Esophagus squamous epithelium (tissue), 5 donors: ENCODE measurements around the gene IL6R. TPM values are rescaled to one million over a fixed set of nuclear protein-coding genes. Genes with fewer than 3 reads are reported as not detected.
A peak's percentile ranks its signal among the peaks of the same experiment; 100 is the strongest.

Source experiments
- DNase-seq: peaks from one replicate; lab custom pipeline; 2025; lab: John Stamatoyannopoulos, UW
- H3K27ac ChIP-seq, 4 donors: fragments of 200-600 bp; sonication (generic); one replicate each; pipeline ENCODE4 v1.5.1; 2016 to 2019; ENCODE audit warnings: mild to moderate bottlenecking in 1 of 4
- H3K27me3 ChIP-seq, 4 donors: fragments of 200-600 bp; sonication (generic); 1 replicate in 3 of 4; 2 replicates in 1 of 4; pipeline versions ENCODE4 v1.5.1 to v1.6.0; 2017 to 2021; ENCODE audit warnings: antibody characterized with exemption in 1 of 4
- H3K36me3 ChIP-seq, 3 donors: fragments of 200-600 bp; sonication (generic); one replicate each; pipeline ENCODE4 v1.5.1; 2016 to 2019
- H3K4me1 ChIP-seq, 3 donors: fragments of 200-600 bp; sonication (generic); one replicate each; pipeline ENCODE4 v1.5.1; 2017 to 2019
- H3K4me3 ChIP-seq, 4 donors: fragments of 200-600 bp; sonication (generic); 1 replicate in 3 of 4; 2 replicates in 1 of 4; pipeline ENCODE4 v1.5.1; 2016 to 2019; ENCODE audit warnings: mild to moderate bottlenecking in 2 of 4, moderate library complexity in 1 of 4
- H3K9me3 ChIP-seq, 3 donors: fragments of 200-600 bp; sonication (generic); one replicate each; pipeline ENCODE4 v1.5.1; 2016 to 2019
- CTCF ChIP-seq, 6 experiments: fragments of 450-650 bp in 4 of 6; fragments of 200-600 bp in 2 of 6; sonication (generic) in 2 of 6; IDR thresholded peaks; one replicate each; pipeline ENCODE4 v1.5.1; 2016 to 2019; ENCODE audit warnings: antibody characterized with exemption in 6 of 6, mild to moderate bottlenecking in 4 of 6, moderate library complexity in 4 of 6
- POLR2A ChIP-seq, 4 donors: fragments of 450-650 bp; IDR thresholded peaks; one replicate each; pipeline ENCODE4 v1.6.1; 2017; ENCODE audit warnings: antibody characterized with exemption in 4 of 4, mild to moderate bottlenecking in 4 of 4, moderate library complexity in 3 of 4
- WGBS, 2 donors: methylation state at CpG; one replicate each; pipeline ENCODE4 v1.1.5; 2018; 5-methylcytosine and 5-hydroxymethylcytosine counted together
- intact Hi-C: fragments of 100-400 bp; cut with DNase I; formaldehyde crosslinking; loops from one replicate; pipeline ENCODE4 v1.15.0; 2022
- total RNA-seq, 4 donors: library from RNA; depleted of rRNA; stranded (reverse); fragments of >200 nt; gene quantifications; one replicate each; pipeline ENCODE4 v1.1.0, GENCODE V29; 2016
- donor health status: DM: yes; HTN: yes; CAD: no.

The IL6R gene
- total RNA-seq, 4 donors from 2014 or later: 6.4 to 47.7 (median 8.1) TPM

DNA sequence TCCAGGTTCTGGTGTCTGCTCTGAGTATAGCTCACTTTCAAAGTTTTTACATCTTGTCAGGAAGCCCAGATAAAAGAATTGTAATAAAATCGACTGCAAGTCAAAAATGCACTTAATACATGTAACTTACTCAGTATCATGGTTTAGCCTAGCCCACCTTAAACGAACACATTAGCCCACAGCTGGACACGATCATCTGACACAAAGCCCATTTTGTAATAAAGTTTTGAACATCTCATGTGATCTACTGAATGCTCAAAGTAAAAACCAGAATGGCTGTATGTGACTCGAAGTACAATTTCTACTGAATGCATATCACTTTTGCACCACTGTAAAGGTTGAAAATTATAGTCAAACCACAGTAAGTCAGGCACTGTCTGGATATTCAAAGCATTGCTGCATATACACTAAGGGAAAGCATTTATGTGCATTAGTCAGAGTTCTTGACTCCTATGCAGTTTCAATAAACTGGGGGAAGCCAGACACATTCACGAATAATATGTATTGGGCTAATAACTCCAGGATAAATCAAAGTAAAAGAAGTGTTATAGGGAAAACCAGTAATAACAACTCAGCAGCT lies 84.6 kb downstream of the IL6R start:
- Histone ChIP-seq H3K36me3 (peaks cover 0 to 6% (median 0%) of the 10 kb centered on the region in 3 donors), H3K9me3 (no peaks in the 10 kb centered on the region), H3K27ac (peak overlapping the region in 2 of 4 donors; percentile 17 to 38), H3K4me1 (peaks cover 0 to 63% (median 19%) of the 10 kb centered on the region in 3 donors), H3K27me3 (peaks cover 0 to 8% (median 0%) of the 10 kb centered on the region in 4 donors), H3K4me3 (no peak overlapping the region)
- TF ChIP-seq POLR2A (IDR thresholded peaks at IDR 0.05) (no peak), CTCF (IDR thresholded peaks at IDR 0.05) (no peak)
- 61 to 70% methylated on average over 5 of the region's 5 CpGs for WGBS, 2 donors
- intact Hi-C loops: loop anchor here (10.0 kb wide), 1 partner anchor 55 kb away; no protein-coding TSS in a partner anchor
- DNase-seq: no peak

- intact Hi-C loops: loop anchor here (10.0 kb wide), 1 partner anchor 54 kb away; no protein-coding TSS in a partner anchor
- WGBS, 2 donors: 52 to 62% methylated on average over 1 of the region's 1 CpG
- H3K4me3 ChIP-seq: no peak overlapping the region
These were observed 85.2 kb downstream of the IL6R start for GRCh38 chr1:154490317-154490716.

GRCh38 chr1:154492115-154492514 lies 87.0 kb downstream of the IL6R start:
- H3K27me3 ChIP-seq: peaks cover 0 to 8% (median 0%) of the 10 kb centered on the region in 4 donors
- H3K4me1 ChIP-seq: peaks cover 0 to 52% (median 0%) of the 10 kb centered on the region in 3 donors
- no peak for TF ChIP-seq POLR2A (IDR thresholded peaks at IDR 0.05)
- TF ChIP-seq CTCF (IDR thresholded peaks at IDR 0.05): no peak
- intact Hi-C loops: loop anchor here (10.0 kb wide), 1 partner anchor 53 kb away; no protein-coding TSS in a partner anchor
- DNase-seq: no peak
- H3K36me3 ChIP-seq: peaks cover 0 to 6% (median 0%) of the 10 kb centered on the region in 3 donors
- no peaks in the 10 kb centered on the region for H3K9me3 ChIP-seq
- 68 to 83% methylated on average over 2 to 4 of the region's 4 CpGs for WGBS, 2 donors
- H3K4me3 ChIP-seq: no peak overlapping the region
- H3K27ac ChIP-seq: peak overlapping the region in 3 of 4 donors; percentile 8 to 62 (median 59)

More at GRCh38 chr1:154490317-154490716, 85.2 kb downstream of the IL6R start:
- TF ChIP-seq POLR2A (IDR thresholded peaks at IDR 0.05) (no peak), CTCF (IDR thresholded peaks at IDR 0.05) (no peak)
- peaks cover 0 to 63% (median 15%) of the 10 kb centered on the region in 3 donors for H3K4me1 ChIP-seq
- no peak for DNase-seq
- no peaks in the 10 kb centered on the region for H3K9me3 ChIP-seq
- peak overlapping the region in 2 of 4 donors; percentile 29 to 38 for H3K27ac ChIP-seq
- H3K36me3 ChIP-seq: peaks cover 0 to 6% (median 0%) of the 10 kb centered on the region in 3 donors
- H3K27me3 ChIP-seq: peaks cover 0 to 8% (median 0%) of the 10 kb centered on the region in 4 donors

DNA sequence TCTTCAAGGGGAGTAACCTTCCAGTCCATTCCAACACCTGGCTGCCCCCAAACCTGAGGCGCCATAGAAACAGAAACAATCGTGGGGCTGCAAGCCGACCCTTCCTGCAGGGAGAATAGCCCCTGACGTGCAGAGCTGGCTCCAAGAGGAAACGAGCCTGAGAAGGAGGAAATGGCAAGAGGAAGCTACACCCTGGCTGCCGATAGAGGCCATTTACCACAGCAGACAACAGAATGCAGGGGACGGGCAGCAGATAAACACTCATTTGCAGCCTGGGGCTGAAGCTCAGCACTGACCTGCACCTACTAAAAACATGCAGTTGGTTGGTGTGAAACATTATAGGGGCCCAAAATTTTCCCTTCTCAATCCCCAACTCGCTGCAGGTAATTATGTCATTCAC lies 88.1 kb downstream of the IL6R start:
- WGBS, 2 donors: 33 to 40% methylated on average over 7 to 8 of the region's 8 CpGs
- peaks cover 0 to 6% (median 0%) of the 10 kb centered on the region in 3 donors for H3K36me3 ChIP-seq
- DNase-seq: no peak
- H3K27ac ChIP-seq: peak overlapping the region in 3 of 4 donors; percentile 32 to 62 (median 54)
- H3K27me3 ChIP-seq: peaks cover 0 to 12% (median 0%) of the 10 kb centered on the region in 4 donors
- H3K4me3 ChIP-seq: peak overlapping the region in 1 of 4 donors; percentile 8
- no peaks in the 10 kb centered on the region for H3K9me3 ChIP-seq
- H3K4me1 ChIP-seq: peaks cover 0 to 64% (median 5%) of the 10 kb centered on the region in 3 donors
- intact Hi-C loops: loop anchor here (10.0 kb wide), 1 partner anchor 52 kb away; no protein-coding TSS in a partner anchor
- no peak for TF ChIP-seq POLR2A (IDR thresholded peaks at IDR 0.05)
- TF ChIP-seq CTCF (IDR thresholded peaks at IDR 0.05): no peak
